ENCODE measurements around the gene KMT2B.

KMT2B gene

DNA sequence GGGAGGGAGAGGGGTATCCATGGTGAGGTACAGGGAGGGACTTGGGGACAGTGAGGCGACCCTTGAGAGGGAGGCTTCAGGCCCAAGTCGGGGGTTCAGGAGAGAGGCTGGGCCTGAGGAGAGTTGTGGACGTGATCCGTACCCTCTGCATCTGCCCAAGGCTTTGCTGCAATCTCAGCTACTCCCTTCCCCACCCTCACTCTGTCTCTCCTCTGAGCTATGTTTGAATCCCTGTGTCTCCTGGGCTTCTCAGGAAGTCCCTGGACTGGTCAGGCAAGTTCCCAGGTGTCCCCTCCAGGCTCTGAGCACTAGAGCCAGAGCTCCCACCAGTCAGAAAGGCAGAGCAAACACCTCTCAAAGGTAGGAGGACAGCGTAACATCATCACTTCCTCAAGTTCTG lies 32.4 kb downstream of the KMT2B start:
- in situ Hi-C loops (cut with HindIII; ENCODE audit: low sequenced_read_pairs) = no loop called here
- TF ChIP-seq, protein P1, sequence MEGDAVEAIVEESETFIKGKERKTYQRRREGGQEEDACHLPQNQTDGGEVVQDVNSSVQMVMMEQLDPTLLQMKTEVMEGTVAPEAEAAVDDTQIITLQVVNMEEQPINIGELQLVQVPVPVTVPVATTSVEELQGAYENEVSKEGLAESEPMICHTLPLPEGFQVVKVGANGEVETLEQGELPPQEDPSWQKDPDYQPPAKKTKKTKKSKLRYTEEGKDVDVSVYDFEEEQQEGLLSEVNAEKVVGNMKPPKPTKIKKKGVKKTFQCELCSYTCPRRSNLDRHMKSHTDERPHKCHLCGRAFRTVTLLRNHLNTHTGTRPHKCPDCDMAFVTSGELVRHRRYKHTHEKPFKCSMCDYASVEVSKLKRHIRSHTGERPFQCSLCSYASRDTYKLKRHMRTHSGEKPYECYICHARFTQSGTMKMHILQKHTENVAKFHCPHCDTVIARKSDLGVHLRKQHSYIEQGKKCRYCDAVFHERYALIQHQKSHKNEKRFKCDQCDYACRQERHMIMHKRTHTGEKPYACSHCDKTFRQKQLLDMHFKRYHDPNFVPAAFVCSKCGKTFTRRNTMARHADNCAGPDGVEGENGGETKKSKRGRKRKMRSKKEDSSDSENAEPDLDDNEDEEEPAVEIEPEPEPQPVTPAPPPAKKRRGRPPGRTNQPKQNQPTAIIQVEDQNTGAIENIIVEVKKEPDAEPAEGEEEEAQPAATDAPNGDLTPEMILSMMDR (IDR thresholded peaks at IDR 0.05; ENCODE audit: low read depth, low read length, missing control alignments) = no peak
- DNase-seq (ENCODE audit: low read depth) = no peak
- H3K4me3 ChIP-seq (ENCODE audit: low read depth, low read length) = no peak overlapping the region

DNA sequence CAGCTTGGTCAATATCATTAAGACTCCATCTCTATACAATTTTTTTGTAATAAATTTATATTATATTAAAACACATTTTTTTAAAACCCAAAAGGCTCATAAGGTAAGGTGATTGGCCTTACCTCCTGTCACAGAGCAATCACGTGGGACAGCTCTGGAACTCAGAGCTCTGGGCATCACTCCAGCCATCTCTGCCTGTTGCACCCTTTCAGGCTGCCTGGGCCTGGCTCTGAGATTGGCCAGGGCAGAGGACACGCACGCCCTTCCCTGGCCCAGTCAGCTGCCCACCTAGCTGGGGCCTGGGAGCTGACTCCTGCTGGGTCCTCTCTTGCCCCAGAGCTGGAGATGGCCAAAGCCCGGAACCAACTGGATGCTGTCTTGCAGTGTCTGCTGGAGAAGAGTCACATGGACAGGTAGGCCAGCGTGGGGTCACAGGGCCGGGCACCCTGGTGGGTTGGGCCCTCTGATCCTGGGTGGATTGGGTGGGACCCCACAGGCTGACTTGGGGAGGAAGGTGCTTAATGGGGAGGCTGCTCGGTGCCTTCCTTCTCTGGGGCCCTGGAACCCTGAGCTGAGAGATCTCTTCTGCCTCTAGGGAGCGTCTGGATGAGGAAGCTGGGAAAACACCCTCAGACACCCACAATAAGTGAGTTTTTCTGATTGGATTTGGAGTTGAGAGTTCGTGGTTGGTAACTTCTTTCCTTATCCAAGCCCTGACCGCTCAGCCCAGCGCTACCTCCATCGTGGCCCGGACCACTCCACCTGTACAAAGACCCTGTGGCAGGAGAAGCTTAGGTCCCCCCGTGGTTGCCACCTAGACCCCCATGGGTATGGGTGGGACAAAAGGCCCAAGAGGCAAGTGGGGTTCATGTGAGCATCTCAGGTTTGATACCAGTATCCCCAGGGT lies 34.3 kb downstream of the KMT2B start:
- in situ Hi-C loops (cut with HindIII; ENCODE audit: low sequenced_read_pairs) = no loop called here
- TF ChIP-seq, protein P1 (IDR thresholded peaks at IDR 0.05; ENCODE audit: low read depth, low read length, missing control alignments) = no peak
- DNase-seq (ENCODE audit: low read depth) = no peak
- no peak overlapping the region for H3K4me3 ChIP-seq (ENCODE audit: low read depth, low read length)

GRCh38 chr19:35752746-35753350 lies 35.0 kb downstream of the KMT2B start:
- in situ Hi-C loops (cut with HindIII; ENCODE audit: low sequenced_read_pairs) = no loop called here
- DNase-seq (ENCODE audit: low read depth) = no peak
- no peak overlapping the region for H3K4me3 ChIP-seq (ENCODE audit: low read depth, low read length)
- TF ChIP-seq, protein P1 (IDR thresholded peaks at IDR 0.05; ENCODE audit: low read depth, low read length, missing control alignments) = no peak

GRCh38 chr19:35753634-35754369 lies 36.0 kb downstream of the KMT2B start:
- in situ Hi-C loops (cut with HindIII; ENCODE audit: low sequenced_read_pairs) = no loop called here
- no peak for DNase-seq (ENCODE audit: low read depth)
- no peak overlapping the region for H3K4me3 ChIP-seq (ENCODE audit: low read depth, low read length)
- TF ChIP-seq, protein P1 (IDR thresholded peaks at IDR 0.05; ENCODE audit: low read depth, low read length, missing control alignments) = no peak

- in situ Hi-C loops (cut with HindIII; ENCODE audit: low sequenced_read_pairs) = no loop called here
- TF ChIP-seq, protein P1 (IDR thresholded peaks at IDR 0.05; ENCODE audit: low read depth, low read length, missing control alignments) = no peak
- H3K4me3 ChIP-seq (ENCODE audit: low read depth, low read length) = no peak overlapping the region
- no peak for DNase-seq (ENCODE audit: low read depth)
These were observed 36.7 kb downstream of the KMT2B start for GRCh38 chr19:35754370-35755130.

- no peak overlapping the region for H3K4me3 ChIP-seq (ENCODE audit: low read depth, low read length)
- TF ChIP-seq, protein P1 (IDR thresholded peaks at IDR 0.05; ENCODE audit: low read depth, low read length, missing control alignments) = no peak
- no peak for DNase-seq (ENCODE audit: low read depth)
- in situ Hi-C loops (cut with HindIII; ENCODE audit: low sequenced_read_pairs) = no loop called here
These were observed 37.3 kb downstream of the KMT2B start for GRCh38 chr19:35755131-35755549.
